GM23338 (cell line): ENCODE data around the gene PIGU. TPM values are rescaled to one million over a fixed set of nuclear protein-coding genes. Genes with fewer than 3 reads are reported as not detected.

Experiments used
- ATAC-seq: fragments of 200-7000 bp; cut with Tn5 transposase; 3 replicates; pipeline ENCODE4 v1.9.1; 2020
- DNase-seq: peaks from one replicate; pipeline ENCODE4 v3.0.0-alpha.2; 2015; ENCODE audit warnings: low spot score
- H2AFZ ChIP-seq: fragments of 200-600 bp; sonication (generic); 2 replicates; pipeline ENCODE4 v1.8.0; 2016; ENCODE audit warnings: antibody characterized with exemption, mild to moderate bottlenecking, moderate library complexity
- H3F3A ChIP-seq: fragments of 200-600 bp; sonication (generic); replicated peaks from 2 replicates; pipeline ENCODE4 v1.8.0; 2017; ENCODE audit warnings: antibody characterized with exemption, mixed run types, low read depth
- H3K27ac ChIP-seq: fragments of 200-600 bp; sonication (generic); 2 replicates; pipeline ENCODE4 v1.6.1; 2016; ENCODE audit warnings: low read depth
- H3K27me3 ChIP-seq: fragments of 200-600 bp; sonication (generic); 2 replicates; pipeline ENCODE4 v1.8.0; 2016; ENCODE audit warnings: mild to moderate bottlenecking, mixed run types, moderate library complexity; ENCODE audit not compliant: insufficient read depth
- H3K36me3 ChIP-seq: fragments of 200-600 bp; sonication (generic); 2 replicates; pipeline ENCODE4 v1.8.0; 2016; ENCODE audit warnings: mild to moderate bottlenecking; ENCODE audit not compliant: insufficient read depth
- H3K4me1 ChIP-seq: fragments of 200-600 bp; sonication (generic); 2 replicates; pipeline ENCODE4 v1.8.0; 2016; ENCODE audit warnings: mild to moderate bottlenecking, moderate library complexity; ENCODE audit not compliant: insufficient read depth
- H3K4me2 ChIP-seq: fragments of 200-600 bp; sonication (generic); 2 replicates; pipeline ENCODE4 v1.7.1; 2017; ENCODE audit warnings: mixed run types
- H3K4me3 ChIP-seq: fragments of 200-600 bp; sonication (generic); 2 replicates; pipeline ENCODE4 v1.6.1; 2016; ENCODE audit warnings: mixed run types
- H3K79me2 ChIP-seq: fragments of 200-600 bp; sonication (generic); replicated peaks from 2 replicates; pipeline ENCODE4 v1.8.0; 2017; ENCODE audit warnings: mild to moderate bottlenecking; ENCODE audit not compliant: insufficient read depth
- H3K9me2 ChIP-seq: fragments of 200-600 bp; sonication (generic); 2 replicates; pipeline ENCODE4 v1.8.0; 2017; ENCODE audit not compliant: insufficient read depth
- H4K20me1 ChIP-seq: fragments of 200-600 bp; sonication (generic); replicated peaks from 2 replicates; pipeline ENCODE4 v1.8.0; 2017; ENCODE audit warnings: mild to moderate bottlenecking; ENCODE audit not compliant: insufficient read depth
- H3K27ac Mint-ChIP-seq: 2 replicates; pipeline ENCODE4 v1.8.0; 2020; ENCODE audit warnings: inconsistent platforms, mild to moderate bottlenecking, moderate library complexity, mixed read lengths
- H3K27me3 Mint-ChIP-seq: 3 replicates; pipeline ENCODE4 v1.8.0; 2022; ENCODE audit warnings: low read depth, mild to moderate bottlenecking, moderate library complexity, mixed read lengths, inconsistent platforms; ENCODE audit not compliant: insufficient read depth, poor library complexity
- H3K36me3 Mint-ChIP-seq: 3 replicates; pipeline ENCODE4 v1.8.0; 2021; ENCODE audit warnings: low read depth, mild to moderate bottlenecking, inconsistent platforms, moderate library complexity, mixed read lengths
- H3K4me1 Mint-ChIP-seq: 3 replicates; pipeline ENCODE4 v1.8.0; 2020; ENCODE audit warnings: mild to moderate bottlenecking, inconsistent platforms, mixed read lengths
- H3K4me3 Mint-ChIP-seq: 3 replicates; pipeline ENCODE4 v1.8.0; 2021; ENCODE audit warnings: moderate library complexity, mild to moderate bottlenecking, inconsistent platforms, mixed read lengths
- H3K9me3 Mint-ChIP-seq: 3 replicates; pipeline ENCODE4 v1.8.0; 2020; ENCODE audit warnings: moderate library complexity, mild to moderate bottlenecking, inconsistent platforms, mixed read lengths
- CREB1 ChIP-seq: fragments of 250-450 bp; sonication (Bioruptor Pico); IDR thresholded peaks from 2 replicates; pipeline ENCODE4 v1.5.0; 2020; ENCODE audit warnings: low read depth, mild to moderate bottlenecking, moderate library complexity
- EZH2 ChIP-seq: fragments of 200-600 bp; sonication (generic); IDR thresholded peaks from one replicate; pipeline ENCODE4 v1.8.0; 2017; ENCODE audit warnings: antibody characterized with exemption, mild to moderate bottlenecking, low read depth; ENCODE audit not compliant: unreplicated experiment
- EZH2phosphoT487 ChIP-seq: fragments of 200-600 bp; sonication (generic); IDR thresholded peaks from one replicate; pipeline ENCODE4 v1.8.1; 2018; ENCODE audit warnings: antibody characterized with exemption; ENCODE audit not compliant: unreplicated experiment
- JUNB ChIP-seq: IDR thresholded peaks from one replicate; pipeline ENCODE4 v1.6.1; 2016; ENCODE audit warnings: antibody characterized with exemption; ENCODE audit not compliant: unreplicated experiment
- NANOG ChIP-seq: IDR thresholded peaks from 2 replicates; pipeline ENCODE4 v1.6.1; 2016; ENCODE audit warnings: antibody characterized with exemption, borderline replicate concordance
- POLR2AphosphoS5 ChIP-seq: IDR thresholded peaks from 2 replicates; pipeline ENCODE4 v1.6.1; 2016; ENCODE audit warnings: antibody characterized with exemption, low read depth
- REST ChIP-seq: IDR thresholded peaks from one replicate; pipeline ENCODE4 v1.6.1; 2018; ENCODE audit warnings: antibody characterized with exemption; ENCODE audit not compliant: unreplicated experiment
- STAT1 ChIP-seq: IDR thresholded peaks from one replicate; pipeline ENCODE4 v1.6.1; 2016; ENCODE audit warnings: antibody characterized with exemption; ENCODE audit not compliant: unreplicated experiment
- ZNF114 ChIP-seq: fragments of 250-450 bp; sonication (Bioruptor Pico); IDR thresholded peaks from 2 replicates; pipeline ENCODE4 v1.5.0; 2020; ENCODE audit warnings: mild to moderate bottlenecking, moderate library complexity
- ZNF331 ChIP-seq: fragments of 250-450 bp; sonication (Bioruptor Pico); IDR thresholded peaks from 2 replicates; pipeline ENCODE4 v1.5.0; 2020; ENCODE audit warnings: low read depth, mild to moderate bottlenecking, moderate library complexity
- polyA plus RNA-seq: library from polyadenylated mRNA; unstranded; fragments of >200 nt; fragmentation: Nextera tagmentation; extraction: Ambion mirVana; gene quantifications from 2 replicates; pipeline ENCODE4 v1.2.1, GENCODE V29; 2016
- total RNA-seq: library from RNA; depleted of rRNA; stranded (reverse); fragments of >200 nt; shearing (Covaris generic); gene quantifications from 2 replicates; pipeline ENCODE4 v1.2.3, GENCODE V29; 2014
- TF ChIP-seq, protein P1 (sequence below): IDR thresholded peaks from 2 replicates; pipeline ENCODE4 v1.6.1; 2016; ENCODE audit warnings: antibody characterized with exemption
- TF ChIP-seq, protein P2 (sequence below), 2 experiments: fragments of 200-600 bp in 1 of 2; sonication (generic) in 1 of 2; conservative IDR thresholded peaks; 2 replicates each; pipeline versions ENCODE4 v1.5.1 to v1.6.1; 2016 to 2017; ENCODE audit warnings: antibody characterized with exemption in 2 of 2, low read depth in 2 of 2, mild to moderate bottlenecking in 2 of 2, moderate library complexity in 1 of 2
- TF ChIP-seq, protein P3 (sequence below): fragments of 250-450 bp; sonication (Bioruptor Pico); IDR thresholded peaks from 2 replicates; pipeline ENCODE4 v1.5.0; 2020; ENCODE audit warnings: mild to moderate bottlenecking, moderate library complexity

Gene PIGU
- total and polyA plus RNA-seq, 2 experiments from 2014 or later: 24.3 to 28.9 TPM

DNA sequence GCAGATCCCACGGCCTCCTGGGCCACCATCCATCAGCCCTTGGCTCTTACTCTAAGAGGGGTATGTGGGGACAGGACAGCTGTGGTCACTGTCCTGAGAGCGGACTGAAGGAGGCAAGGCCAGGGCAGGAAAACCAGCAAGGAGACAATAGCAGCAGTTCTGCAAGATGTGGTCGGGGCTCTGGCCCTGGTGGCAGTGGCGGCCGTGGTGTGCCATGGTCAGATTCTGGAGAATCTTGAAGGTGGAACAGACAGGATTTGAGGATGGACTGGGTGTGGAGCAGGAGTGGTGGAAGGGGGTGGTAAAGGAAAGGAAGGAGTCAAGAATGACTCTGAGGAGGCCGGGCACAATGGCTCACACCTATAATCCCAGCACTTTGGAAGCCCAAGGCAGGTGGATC is 124.3 kb downstream of the PIGU start:
- H3K27me3 Mint-ChIP-seq: peaks cover 14% of the 10 kb centered on the region
- no peak for ATAC-seq
- Histone ChIP-seq H3K4me2 (no peak overlapping the region), H3K27ac (no peak overlapping the region), H3K9me2 (no peaks in the 10 kb centered on the region), H3K36me3 (no peaks in the 10 kb centered on the region), H2AFZ (no peak overlapping the region), H3K27me3 (peaks cover 4% of the 10 kb centered on the region; the same call in 1 of the 2 replicates), H3K79me2 (no peaks in the 10 kb centered on the region), H3K4me1 (peaks cover 3% of the 10 kb centered on the region; the same call in 1 of the 2 replicates), H3F3A (no peaks in the 10 kb centered on the region), H4K20me1 (no peaks in the 10 kb centered on the region), H3K4me3 (no peak overlapping the region)
- no peaks in the 10 kb centered on the region for H3K36me3 Mint-ChIP-seq
- no peak for DNase-seq
- H3K9me3 Mint-ChIP-seq: no peaks in the 10 kb centered on the region
- H3K4me3 Mint-ChIP-seq: no peak overlapping the region
- peaks cover 9% of the 10 kb centered on the region for H3K4me1 Mint-ChIP-seq
- TF ChIP-seq STAT1: no peak
- TF ChIP-seq ZNF114 (CRISPR knock-in tag): no peak
- no peak for TF ChIP-seq JUNB
- TF ChIP-seq REST: no peak
- TF ChIP-seq, protein P1, sequence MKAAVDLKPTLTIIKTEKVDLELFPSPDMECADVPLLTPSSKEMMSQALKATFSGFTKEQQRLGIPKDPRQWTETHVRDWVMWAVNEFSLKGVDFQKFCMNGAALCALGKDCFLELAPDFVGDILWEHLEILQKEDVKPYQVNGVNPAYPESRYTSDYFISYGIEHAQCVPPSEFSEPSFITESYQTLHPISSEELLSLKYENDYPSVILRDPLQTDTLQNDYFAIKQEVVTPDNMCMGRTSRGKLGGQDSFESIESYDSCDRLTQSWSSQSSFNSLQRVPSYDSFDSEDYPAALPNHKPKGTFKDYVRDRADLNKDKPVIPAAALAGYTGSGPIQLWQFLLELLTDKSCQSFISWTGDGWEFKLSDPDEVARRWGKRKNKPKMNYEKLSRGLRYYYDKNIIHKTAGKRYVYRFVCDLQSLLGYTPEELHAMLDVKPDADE: no peak
- no peak for TF ChIP-seq EZH2
- TF ChIP-seq NANOG: no peak
- no peak for TF ChIP-seq CREB1 (CRISPR knock-in tag)
- no peak for TF ChIP-seq POLR2AphosphoS5
- no peak for TF ChIP-seq ZNF331 (CRISPR knock-in tag)
- TF ChIP-seq, protein P2, sequence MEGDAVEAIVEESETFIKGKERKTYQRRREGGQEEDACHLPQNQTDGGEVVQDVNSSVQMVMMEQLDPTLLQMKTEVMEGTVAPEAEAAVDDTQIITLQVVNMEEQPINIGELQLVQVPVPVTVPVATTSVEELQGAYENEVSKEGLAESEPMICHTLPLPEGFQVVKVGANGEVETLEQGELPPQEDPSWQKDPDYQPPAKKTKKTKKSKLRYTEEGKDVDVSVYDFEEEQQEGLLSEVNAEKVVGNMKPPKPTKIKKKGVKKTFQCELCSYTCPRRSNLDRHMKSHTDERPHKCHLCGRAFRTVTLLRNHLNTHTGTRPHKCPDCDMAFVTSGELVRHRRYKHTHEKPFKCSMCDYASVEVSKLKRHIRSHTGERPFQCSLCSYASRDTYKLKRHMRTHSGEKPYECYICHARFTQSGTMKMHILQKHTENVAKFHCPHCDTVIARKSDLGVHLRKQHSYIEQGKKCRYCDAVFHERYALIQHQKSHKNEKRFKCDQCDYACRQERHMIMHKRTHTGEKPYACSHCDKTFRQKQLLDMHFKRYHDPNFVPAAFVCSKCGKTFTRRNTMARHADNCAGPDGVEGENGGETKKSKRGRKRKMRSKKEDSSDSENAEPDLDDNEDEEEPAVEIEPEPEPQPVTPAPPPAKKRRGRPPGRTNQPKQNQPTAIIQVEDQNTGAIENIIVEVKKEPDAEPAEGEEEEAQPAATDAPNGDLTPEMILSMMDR (conservative IDR thresholded peaks at IDR 0.05; ENCODE audit: low read depth in 2 of 2): no peak
- TF ChIP-seq, protein P3, sequence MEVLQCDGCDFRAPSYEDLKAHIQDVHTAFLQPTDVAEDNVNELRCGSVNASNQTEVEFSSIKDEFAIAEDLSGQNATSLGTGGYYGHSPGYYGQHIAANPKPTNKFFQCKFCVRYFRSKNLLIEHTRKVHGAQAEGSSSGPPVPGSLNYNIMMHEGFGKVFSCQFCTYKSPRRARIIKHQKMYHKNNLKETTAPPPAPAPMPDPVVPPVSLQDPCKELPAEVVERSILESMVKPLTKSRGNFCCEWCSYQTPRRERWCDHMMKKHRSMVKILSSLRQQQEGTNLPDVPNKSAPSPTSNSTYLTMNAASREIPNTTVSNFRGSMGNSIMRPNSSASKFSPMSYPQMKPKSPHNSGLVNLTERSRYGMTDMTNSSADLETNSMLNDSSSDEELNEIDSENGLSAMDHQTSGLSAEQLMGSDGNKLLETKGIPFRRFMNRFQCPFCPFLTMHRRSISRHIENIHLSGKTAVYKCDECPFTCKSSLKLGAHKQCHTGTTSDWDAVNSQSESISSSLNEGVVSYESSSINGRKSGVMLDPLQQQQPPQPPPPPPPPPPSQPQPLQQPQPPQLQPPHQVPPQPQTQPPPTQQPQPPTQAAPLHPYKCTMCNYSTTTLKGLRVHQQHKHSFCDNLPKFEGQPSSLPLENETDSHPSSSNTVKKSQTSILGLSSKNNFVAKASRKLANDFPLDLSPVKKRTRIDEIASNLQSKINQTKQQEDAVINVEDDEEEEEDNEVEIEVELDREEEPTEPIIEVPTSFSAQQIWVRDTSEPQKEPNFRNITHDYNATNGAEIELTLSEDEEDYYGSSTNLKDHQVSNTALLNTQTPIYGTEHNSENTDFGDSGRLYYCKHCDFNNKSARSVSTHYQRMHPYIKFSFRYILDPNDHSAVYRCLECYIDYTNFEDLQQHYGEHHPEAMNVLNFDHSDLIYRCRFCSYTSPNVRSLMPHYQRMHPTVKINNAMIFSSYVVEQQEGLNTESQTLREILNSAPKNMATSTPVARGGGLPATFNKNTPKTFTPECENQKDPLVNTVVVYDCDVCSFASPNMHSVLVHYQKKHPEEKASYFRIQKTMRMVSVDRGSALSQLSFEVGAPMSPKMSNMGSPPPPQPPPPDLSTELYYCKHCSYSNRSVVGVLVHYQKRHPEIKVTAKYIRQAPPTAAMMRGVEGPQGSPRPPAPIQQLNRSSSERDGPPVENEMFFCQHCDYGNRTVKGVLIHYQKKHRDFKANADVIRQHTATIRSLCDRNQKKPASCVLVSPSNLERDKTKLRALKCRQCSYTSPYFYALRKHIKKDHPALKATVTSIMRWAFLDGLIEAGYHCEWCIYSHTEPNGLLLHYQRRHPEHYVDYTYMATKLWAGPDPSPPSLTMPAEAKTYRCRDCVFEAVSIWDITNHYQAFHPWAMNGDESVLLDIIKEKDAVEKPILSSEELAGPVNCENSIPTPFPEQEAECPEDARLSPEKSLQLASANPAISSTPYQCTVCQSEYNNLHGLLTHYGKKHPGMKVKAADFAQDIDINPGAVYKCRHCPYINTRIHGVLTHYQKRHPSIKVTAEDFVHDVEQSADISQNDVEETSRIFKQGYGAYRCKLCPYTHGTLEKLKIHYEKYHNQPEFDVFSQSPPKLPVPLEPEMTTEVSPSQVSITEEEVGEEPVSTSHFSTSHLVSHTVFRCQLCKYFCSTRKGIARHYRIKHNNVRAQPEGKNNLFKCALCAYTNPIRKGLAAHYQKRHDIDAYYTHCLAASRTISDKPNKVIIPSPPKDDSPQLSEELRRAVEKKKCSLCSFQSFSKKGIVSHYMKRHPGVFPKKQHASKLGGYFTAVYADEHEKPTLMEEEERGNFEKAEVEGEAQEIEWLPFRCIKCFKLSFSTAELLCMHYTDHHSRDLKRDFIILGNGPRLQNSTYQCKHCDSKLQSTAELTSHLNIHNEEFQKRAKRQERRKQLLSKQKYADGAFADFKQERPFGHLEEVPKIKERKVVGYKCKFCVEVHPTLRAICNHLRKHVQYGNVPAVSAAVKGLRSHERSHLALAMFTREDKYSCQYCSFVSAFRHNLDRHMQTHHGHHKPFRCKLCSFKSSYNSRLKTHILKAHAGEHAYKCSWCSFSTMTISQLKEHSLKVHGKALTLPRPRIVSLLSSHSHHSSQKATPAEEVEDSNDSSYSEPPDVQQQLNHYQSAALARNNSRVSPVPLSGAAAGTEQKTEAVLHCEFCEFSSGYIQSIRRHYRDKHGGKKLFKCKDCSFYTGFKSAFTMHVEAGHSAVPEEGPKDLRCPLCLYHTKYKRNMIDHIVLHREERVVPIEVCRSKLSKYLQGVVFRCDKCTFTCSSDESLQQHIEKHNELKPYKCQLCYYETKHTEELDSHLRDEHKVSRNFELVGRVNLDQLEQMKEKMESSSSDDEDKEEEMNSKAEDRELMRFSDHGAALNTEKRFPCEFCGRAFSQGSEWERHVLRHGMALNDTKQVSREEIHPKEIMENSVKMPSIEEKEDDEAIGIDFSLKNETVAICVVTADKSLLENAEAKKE (CRISPR knock-in tag): no peak
- TF ChIP-seq EZH2phosphoT487: no peak
- H3K27ac Mint-ChIP-seq: no peak overlapping the region
